Loucy (cell line): ENCODE data around the gene PALD1.
"Not testable (repeated sequence)": the region's sequence is repeated elsewhere in the genome, so short reads cannot be mapped to it uniquely, and the experiment has no call there.

Experiments used
- H2AFZ ChIP-seq: fragments of 200-600 bp; sonication (generic); 2 replicates; pipeline ENCODE4 v1.6.0; 2016; ENCODE audit warnings: antibody characterized with exemption, mild to moderate bottlenecking, low read length, moderate library complexity
- H3F3A ChIP-seq: fragments of 200-600 bp; 2 replicates; pipeline ENCODE4 v1.6.0; 2016; ENCODE audit warnings: antibody characterized with exemption, low read depth, mild to moderate bottlenecking
- H3K27me3 ChIP-seq: fragments of 200-600 bp; sonication (generic); 2 replicates; pipeline ENCODE4 v1.6.1; 2014; ENCODE audit warnings: low read length, mild to moderate bottlenecking; ENCODE audit not compliant: insufficient read depth, poor library complexity, severe bottlenecking
- H3K36me3 ChIP-seq: fragments of 200-600 bp; sonication (generic); 2 replicates; pipeline ENCODE4 v1.6.1; 2016; ENCODE audit warnings: low read length; ENCODE audit not compliant: insufficient read depth
- H3K4me1 ChIP-seq: fragments of 200-600 bp; sonication (generic); 2 replicates; pipeline ENCODE4 v1.5.1; 2014; ENCODE audit warnings: low read length, mild to moderate bottlenecking; ENCODE audit not compliant: insufficient read depth, poor library complexity, severe bottlenecking
- H3K4me2 ChIP-seq: fragments of 200-600 bp; sonication (generic); 2 replicates; pipeline ENCODE4 v1.6.0; 2014; ENCODE audit warnings: antibody characterized with exemption, low read length, low read depth, mild to moderate bottlenecking; ENCODE audit not compliant: poor library complexity, severe bottlenecking
- H3K4me3 ChIP-seq: fragments of 200-600 bp; sonication (generic); 2 replicates; pipeline ENCODE4 v1.5.1; 2014; ENCODE audit warnings: low read length, mild to moderate bottlenecking, mixed read lengths; ENCODE audit not compliant: poor library complexity, severe bottlenecking
- H3K79me2 ChIP-seq: fragments of 200-600 bp; sonication (generic); 2 replicates; pipeline ENCODE4 v1.6.1; 2014; ENCODE audit warnings: low read length; ENCODE audit not compliant: insufficient read depth
- H3K9ac ChIP-seq: fragments of 200-600 bp; sonication (generic); 2 replicates; pipeline ENCODE4 v1.6.0; 2014; ENCODE audit warnings: mild to moderate bottlenecking, low read depth, low read length, moderate library complexity; ENCODE audit not compliant: poor library complexity, severe bottlenecking
- H3K9me2 ChIP-seq: fragments of 200-600 bp; sonication (generic); replicated peaks from 2 replicates; pipeline ENCODE4 v1.6.1; 2016; ENCODE audit warnings: low read depth, low read length, mixed read lengths
- H3K9me3 ChIP-seq: fragments of 200-600 bp; sonication (generic); 2 replicates; pipeline ENCODE4 v1.6.1; 2014; ENCODE audit warnings: mild to moderate bottlenecking, antibody characterized with exemption, low read length, low read depth; ENCODE audit not compliant: insufficient read depth
- H4K20me1 ChIP-seq: fragments of 200-600 bp; sonication (generic); 2 replicates; pipeline ENCODE4 v1.6.0; 2014; ENCODE audit warnings: antibody characterized with exemption, low read length, mild to moderate bottlenecking; ENCODE audit not compliant: insufficient read depth, poor library complexity, severe bottlenecking
- EZH2phosphoT487 ChIP-seq: fragments of 200-600 bp; IDR thresholded peaks from 2 replicates; pipeline ENCODE4 v1.6.1; 2018; ENCODE audit warnings: antibody characterized with exemption, mild to moderate bottlenecking, moderate library complexity, borderline replicate concordance
- TF ChIP-seq, protein P1 (sequence below): fragments of 200-600 bp; sonication (generic); conservative IDR thresholded peaks from 2 replicates; pipeline ENCODE4 v1.5.1; 2014; ENCODE audit warnings: mild to moderate bottlenecking, antibody characterized with exemption, low read length

The PALD1 gene

DNA sequence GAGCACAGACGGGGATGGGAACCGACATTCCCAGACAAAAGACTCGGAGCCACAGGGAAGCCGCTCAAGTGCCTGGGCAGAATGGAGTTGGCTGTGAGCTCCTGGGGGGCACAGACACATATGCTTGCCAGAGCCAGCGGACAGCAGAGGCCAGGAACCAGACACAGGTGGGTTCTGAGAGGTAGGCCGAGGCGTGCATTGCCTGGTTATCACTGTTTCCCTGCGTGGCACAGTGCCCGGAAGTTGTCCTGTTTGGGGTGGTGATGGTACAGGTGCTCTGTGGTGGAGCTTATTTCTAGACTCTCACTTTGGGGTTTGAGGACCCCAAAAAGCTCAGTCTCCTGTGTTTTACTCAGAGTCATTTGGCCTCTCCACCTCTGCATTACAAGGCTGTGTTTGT lies 2.5 kb downstream of the PALD1 start:
- Histone ChIP-seq H4K20me1 (no peaks in the 10 kb centered on the region), H3K9me2 (no peaks in the 10 kb centered on the region), H3K79me2 (peaks cover 45% of the 10 kb centered on the region), H3K9me3 (no peaks in the 10 kb centered on the region), H3K4me2 (peak overlapping the region; percentile 80), H2AFZ (no peak overlapping the region), H3K27me3 (no peaks in the 10 kb centered on the region), H3K36me3 (no peaks in the 10 kb centered on the region), H3K4me1 (peaks cover 65% of the 10 kb centered on the region), H3K4me3 (peak overlapping the region; percentile 86), H3K9ac (peak overlapping the region; percentile 77), H3F3A (0 out of 2 replicates have a peak, but pooled peaks cover 7% of the 10 kb centered on the region)
- TF ChIP-seq, protein P1, sequence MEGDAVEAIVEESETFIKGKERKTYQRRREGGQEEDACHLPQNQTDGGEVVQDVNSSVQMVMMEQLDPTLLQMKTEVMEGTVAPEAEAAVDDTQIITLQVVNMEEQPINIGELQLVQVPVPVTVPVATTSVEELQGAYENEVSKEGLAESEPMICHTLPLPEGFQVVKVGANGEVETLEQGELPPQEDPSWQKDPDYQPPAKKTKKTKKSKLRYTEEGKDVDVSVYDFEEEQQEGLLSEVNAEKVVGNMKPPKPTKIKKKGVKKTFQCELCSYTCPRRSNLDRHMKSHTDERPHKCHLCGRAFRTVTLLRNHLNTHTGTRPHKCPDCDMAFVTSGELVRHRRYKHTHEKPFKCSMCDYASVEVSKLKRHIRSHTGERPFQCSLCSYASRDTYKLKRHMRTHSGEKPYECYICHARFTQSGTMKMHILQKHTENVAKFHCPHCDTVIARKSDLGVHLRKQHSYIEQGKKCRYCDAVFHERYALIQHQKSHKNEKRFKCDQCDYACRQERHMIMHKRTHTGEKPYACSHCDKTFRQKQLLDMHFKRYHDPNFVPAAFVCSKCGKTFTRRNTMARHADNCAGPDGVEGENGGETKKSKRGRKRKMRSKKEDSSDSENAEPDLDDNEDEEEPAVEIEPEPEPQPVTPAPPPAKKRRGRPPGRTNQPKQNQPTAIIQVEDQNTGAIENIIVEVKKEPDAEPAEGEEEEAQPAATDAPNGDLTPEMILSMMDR = no peak
- TF ChIP-seq EZH2phosphoT487 = no peak

DNA sequence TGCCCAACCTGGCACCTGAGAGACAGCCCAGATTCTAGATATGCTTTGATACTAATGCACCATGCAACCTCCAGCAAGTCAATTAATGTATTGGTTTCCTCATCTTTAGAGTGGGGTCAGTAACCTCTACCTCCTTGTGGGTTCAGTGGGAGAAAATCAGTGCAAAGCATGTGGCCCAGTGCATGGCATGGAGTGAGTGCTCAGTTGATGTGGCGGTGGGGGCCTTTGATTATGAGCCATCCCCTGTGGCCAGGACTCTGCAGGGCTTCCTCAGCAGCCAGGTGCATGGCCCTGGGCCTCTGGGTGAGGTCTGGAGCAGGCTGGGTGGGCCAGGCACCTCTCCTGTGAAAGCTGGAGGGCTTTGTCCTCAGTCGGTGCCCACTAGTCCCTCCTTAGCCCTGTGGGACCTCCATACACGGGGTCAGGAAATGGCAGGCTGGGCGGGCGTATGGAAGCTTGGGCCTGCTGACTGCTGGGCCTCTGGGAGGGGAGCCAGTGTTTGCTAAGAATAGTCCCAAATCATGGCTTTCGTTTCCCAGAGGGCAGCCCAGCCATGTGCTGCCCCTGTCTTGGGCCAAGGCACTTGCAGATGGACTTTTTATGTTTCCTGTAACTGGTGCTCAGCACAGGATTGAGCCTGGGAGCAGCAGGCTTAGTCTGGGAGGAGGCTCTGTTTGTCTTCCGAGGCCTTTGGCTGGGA lies 3.4 kb downstream of the PALD1 start:
- no peaks in the 10 kb centered on the region for H4K20me1 ChIP-seq
- peak overlapping the region; percentile 8 for H3K9ac ChIP-seq
- peak overlapping the region; percentile 80 for H3K4me2 ChIP-seq

DNA sequence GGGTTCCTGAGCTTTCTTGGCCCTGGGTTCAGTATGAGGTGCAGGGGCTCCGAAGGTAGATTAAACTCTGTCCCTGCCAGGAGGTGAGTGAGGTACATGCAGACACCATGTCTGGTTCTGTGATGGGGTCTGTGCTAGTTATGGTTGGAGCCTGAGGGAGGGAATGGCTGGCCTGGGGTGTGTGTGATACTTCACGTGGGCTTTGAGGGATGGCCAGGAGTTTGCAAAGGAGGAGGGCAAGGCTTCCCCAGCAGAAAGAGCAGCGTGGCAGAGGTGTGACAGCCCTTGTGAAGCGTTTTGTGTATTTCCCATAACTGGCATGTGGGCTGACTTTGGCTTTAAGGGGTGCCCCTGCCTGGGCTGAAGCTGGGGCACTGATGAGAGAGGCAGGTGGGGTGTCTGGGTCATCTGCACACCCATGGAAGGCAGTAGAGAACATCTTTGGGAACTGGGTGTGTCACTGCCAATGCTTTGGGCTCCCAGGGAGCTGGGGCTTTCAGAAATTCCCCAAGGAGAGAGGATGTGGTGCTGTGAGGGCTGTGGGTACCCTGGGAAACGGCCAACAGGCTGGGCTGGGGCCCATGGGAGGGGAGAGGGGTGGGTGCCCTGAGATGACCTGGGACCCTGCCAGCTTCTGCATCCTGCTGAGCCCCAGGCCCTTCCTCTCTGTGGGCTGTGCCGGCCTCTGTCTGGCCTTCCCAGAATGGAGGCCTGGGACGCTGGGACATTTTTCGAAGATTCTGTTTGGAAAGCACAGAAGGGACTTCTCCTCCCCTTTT lies 4.6 kb downstream of the PALD1 start:
- H3K79me2 ChIP-seq = peaks cover 45% of the 10 kb centered on the region
- peaks cover 50% of the 10 kb centered on the region for H3K4me1 ChIP-seq
- no peak overlapping the region for H2AFZ ChIP-seq
- no peaks in the 10 kb centered on the region for H3K27me3 ChIP-seq
- no peaks in the 10 kb centered on the region for H4K20me1 ChIP-seq
- no peak overlapping the region for H3K9ac ChIP-seq
- H3F3A ChIP-seq = no peaks in the 10 kb centered on the region
- TF ChIP-seq, protein P1 = no peak
- TF ChIP-seq EZH2phosphoT487 = no peak
- no peaks in the 10 kb centered on the region for H3K9me3 ChIP-seq
- peak overlapping the region; percentile 80 for H3K4me2 ChIP-seq
- peak overlapping the region; percentile 21 for H3K4me3 ChIP-seq
- H3K9me2 ChIP-seq = no peaks in the 10 kb centered on the region
- no peaks in the 10 kb centered on the region for H3K36me3 ChIP-seq

More for the DNA sequence above, 3.4 kb downstream of the PALD1 start:
- H3K27me3 ChIP-seq = no peaks in the 10 kb centered on the region
- 0 out of 2 replicates have a peak, but pooled peaks cover 6% of the 10 kb centered on the region for H3F3A ChIP-seq
- no peaks in the 10 kb centered on the region for H3K9me2 ChIP-seq
- H3K9me3 ChIP-seq = no peaks in the 10 kb centered on the region
- peak overlapping the region; percentile 21 for H3K4me3 ChIP-seq
- no peaks in the 10 kb centered on the region for H3K36me3 ChIP-seq
- TF ChIP-seq, protein P1 = no peak
- TF ChIP-seq EZH2phosphoT487 = no peak
- peaks cover 62% of the 10 kb centered on the region for H3K4me1 ChIP-seq
- no peak overlapping the region for H2AFZ ChIP-seq
- H3K79me2 ChIP-seq = peaks cover 45% of the 10 kb centered on the region

DNA sequence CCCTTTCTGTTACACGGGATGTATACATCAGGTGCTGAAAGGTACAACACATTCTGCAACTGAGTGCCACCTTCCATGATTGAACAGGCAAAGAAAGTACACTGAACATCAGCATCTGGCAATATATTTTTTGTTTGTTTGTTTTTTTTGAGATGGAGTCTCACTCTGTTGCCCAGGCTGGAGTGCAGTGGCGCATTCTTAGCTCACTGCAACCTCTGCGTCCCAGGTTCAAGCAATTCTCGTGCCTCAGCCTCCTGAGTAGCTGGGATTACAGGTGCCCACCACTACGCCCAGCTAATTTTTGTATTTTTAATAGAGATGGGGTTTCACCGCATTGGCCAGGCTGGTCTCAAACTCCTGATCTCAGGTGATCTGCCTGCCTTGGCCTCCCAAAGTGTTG lies 5.3 kb downstream of the PALD1 start:
- not testable (repeated sequence) for H3K9ac ChIP-seq, H3K4me3 ChIP-seq, H3K9me2 ChIP-seq, H3F3A ChIP-seq, H3K4me2 ChIP-seq, H3K9me3 ChIP-seq, H3K36me3 ChIP-seq, H2AFZ ChIP-seq, H3K27me3 ChIP-seq, H4K20me1 ChIP-seq
- peaks cover 44% of the 10 kb centered on the region for H3K79me2 ChIP-seq
- H3K4me1 ChIP-seq = peaks cover 47% of the 10 kb centered on the region
